Neuronal stem cell (in vitro differentiated cells): ENCODE results near the gene CFL2.

ENCODE experiments used
- DNase-seq: peaks from one replicate; pipeline ENCODE4 v3.0.0-alpha.2; 2013; ENCODE audit warnings: low spot score
- H2AFZ ChIP-seq: one replicate; pipeline ENCODE4 v1.6.1; 2013; ENCODE audit warnings: mild to moderate bottlenecking, low read length, inconsistent platforms
- H2AK5ac ChIP-seq: 2 replicates; pipeline ENCODE4 v1.6.1; 2013; ENCODE audit warnings: low read depth, mild to moderate bottlenecking, inconsistent platforms, low read length, moderate library complexity, mixed read lengths
- H2BK120ac ChIP-seq: 2 replicates; pipeline ENCODE4 v1.6.1; 2013; ENCODE audit warnings: low read depth, mild to moderate bottlenecking, inconsistent platforms, low read length, moderate library complexity, mixed read lengths
- H2BK12ac ChIP-seq: one replicate; pipeline ENCODE4 v1.6.1; 2013; ENCODE audit warnings: low read length, inconsistent platforms
- H2BK15ac ChIP-seq: 2 replicates; pipeline ENCODE4 v1.6.1; 2013; ENCODE audit warnings: mild to moderate bottlenecking, low read length, inconsistent platforms, mixed read lengths
- H2BK5ac ChIP-seq: one replicate; pipeline ENCODE4 v1.6.1; 2013; ENCODE audit warnings: inconsistent platforms, mild to moderate bottlenecking, low read length, moderate library complexity
- H3K14ac ChIP-seq: one replicate; pipeline ENCODE4 v1.6.1; 2013; ENCODE audit warnings: low read length, inconsistent platforms
- H3K18ac ChIP-seq: 2 replicates; pipeline ENCODE4 v1.6.1; 2013; ENCODE audit warnings: low read length, inconsistent platforms
- H3K23ac ChIP-seq: 2 replicates; pipeline ENCODE4 v1.6.1; 2013; ENCODE audit warnings: low read depth, mild to moderate bottlenecking, mixed read lengths, low read length, inconsistent platforms; ENCODE audit not compliant: poor library complexity
- H3K27ac ChIP-seq: replicated peaks from 3 replicates; pipeline ENCODE4 v1.5.1; 2013; ENCODE audit warnings: low read length, inconsistent platforms
- H3K27me3 ChIP-seq, 3 experiments: 2 replicates each; pipeline ENCODE4 v1.6.1; 2013; ENCODE audit warnings: low read length in 3 of 3, mild to moderate bottlenecking in 2 of 3, inconsistent platforms in 1 of 3, low read depth in 1 of 3, mixed read lengths in 1 of 3, moderate library complexity in 1 of 3; ENCODE audit not compliant: control insufficient read depth in 3 of 3, insufficient read depth in 3 of 3
- H3K36me3 ChIP-seq, 2 donors: replicated peaks in 1 of 2; 2 replicates each; pipeline ENCODE4 v1.6.1; 2013; ENCODE audit warnings: low read length in 2 of 2; ENCODE audit not compliant: control insufficient read depth in 2 of 2, insufficient read depth in 2 of 2
- H3K4ac ChIP-seq: 2 replicates; pipeline ENCODE4 v1.6.1; 2013; ENCODE audit warnings: inconsistent platforms, mild to moderate bottlenecking, low read length, moderate library complexity
- H3K4me1 ChIP-seq, 2 donors: 1 replicate in 1 of 2; 2 replicates in 1 of 2; pipeline ENCODE4 v1.6.1; 2013; ENCODE audit warnings: low read length in 2 of 2, low read depth in 1 of 2; ENCODE audit not compliant: control insufficient read depth in 2 of 2, insufficient read depth in 1 of 2
- H3K4me2 ChIP-seq: one replicate; pipeline ENCODE4 v1.6.1; 2013; ENCODE audit warnings: mild to moderate bottlenecking, low read length, inconsistent platforms; ENCODE audit not compliant: insufficient read depth, poor library complexity, severe bottlenecking
- H3K4me3 ChIP-seq, 2 donors: 2 replicates each; pipeline ENCODE4 v1.5.1; 2013; ENCODE audit warnings: low read length in 2 of 2, mild to moderate bottlenecking in 2 of 2, inconsistent platforms in 1 of 2, moderate library complexity in 1 of 2
- H3K79me1 ChIP-seq: one replicate; pipeline ENCODE4 v1.6.1; 2013; ENCODE audit warnings: low read depth, mild to moderate bottlenecking, inconsistent platforms, low read length, moderate library complexity
- H3K9ac ChIP-seq: one replicate; pipeline ENCODE4 v1.6.1; 2013; ENCODE audit warnings: mild to moderate bottlenecking, low read depth, low read length, inconsistent platforms; ENCODE audit not compliant: poor library complexity
- H3K9me3 ChIP-seq, 2 donors: replicated peaks in 1 of 2; 2 replicates each; pipeline versions ENCODE3 to v1.6.1; 2013; ENCODE audit warnings: low read length in 2 of 2, mild to moderate bottlenecking in 2 of 2, inconsistent platforms in 1 of 2, low read depth in 1 of 2, mixed read lengths in 1 of 2, moderate library complexity in 1 of 2; ENCODE audit not compliant: control insufficient read depth in 2 of 2, insufficient read depth in 1 of 2
- H4K8ac ChIP-seq: one replicate; pipeline ENCODE4 v1.6.1; 2013; ENCODE audit warnings: low read depth, mild to moderate bottlenecking, inconsistent platforms, low read length, moderate library complexity
- H4K91ac ChIP-seq: one replicate; pipeline ENCODE4 v1.6.1; 2013; ENCODE audit warnings: low read length, low read depth, mild to moderate bottlenecking, inconsistent platforms; ENCODE audit not compliant: poor library complexity
- WGBS, 2 donors: extraction: QIAGEN DNeasy Blood & Tissue Kit; methylation state at CpG; one replicate each; pipeline ENCODE4 v1.1.7; 2013; ENCODE audit warnings: missing lambda C conversion rate in 2 of 2, mixed read lengths in 1 of 2; ENCODE audit not compliant: insufficient read length in 2 of 2, insufficient replicate concordance in 1 of 2; ENCODE audit errors: extremely low coverage in 2 of 2; 5-methylcytosine and 5-hydroxymethylcytosine counted together

The CFL2 gene

GRCh38 chr14:34707722-34708121 is 6.7 kb downstream of the CFL2 start:
- H4K8ac ChIP-seq = no peak overlapping the region
- H3K4me3 ChIP-seq = no peak overlapping the region
- H2BK12ac ChIP-seq = no peak overlapping the region
- no peak overlapping the region for H3K14ac ChIP-seq
- no peak overlapping the region for H3K18ac ChIP-seq
- no peaks in the 10 kb centered on the region for H3K27me3 ChIP-seq
- H3K79me1 ChIP-seq = no peaks in the 10 kb centered on the region
- H2BK120ac ChIP-seq = no peak overlapping the region
- H2AFZ ChIP-seq = no peak overlapping the region
- WGBS, 2 donors = no CpG with 5 or more reads among the region's 3 CpGs
- no peak overlapping the region for H2BK5ac ChIP-seq
- DNase-seq = no peak
- H3K9me3 ChIP-seq = no peaks in the 10 kb centered on the region
- H3K4me2 ChIP-seq = no peak overlapping the region
- no peak overlapping the region for H3K27ac ChIP-seq
- H4K91ac ChIP-seq = no peak overlapping the region
- H2BK15ac ChIP-seq = no peak overlapping the region
- no peak overlapping the region for H3K23ac ChIP-seq
- H2AK5ac ChIP-seq = no peak overlapping the region
- H3K36me3 ChIP-seq = peaks cover 0 to 23% of the 10 kb centered on the region in 2 donors
- H3K9ac ChIP-seq = no peak overlapping the region
- H3K4me1 ChIP-seq = no peaks in the 10 kb centered on the region
- H3K4ac ChIP-seq = no peak overlapping the region

- DNase-seq = no peak
- Histone ChIP-seq H3K79me1 (no peaks in the 10 kb centered on the region), H4K91ac (no peak overlapping the region), H2BK15ac (no peak overlapping the region), H2BK12ac (no peak overlapping the region), H3K27me3 (no peaks in the 10 kb centered on the region), H3K36me3 (no peaks in the 10 kb centered on the region), H4K8ac (no peak overlapping the region), H3K4me2 (no peak overlapping the region), H3K4me3 (no peak overlapping the region), H2BK5ac (no peak overlapping the region), H2AFZ (no peak overlapping the region), H3K18ac (no peak overlapping the region), H2AK5ac (no peak overlapping the region), H3K14ac (no peak overlapping the region), H3K23ac (no peak overlapping the region), H3K4ac (no peak overlapping the region), H3K9ac (no peak overlapping the region), H3K9me3 (no peaks in the 10 kb centered on the region), H2BK120ac (no peak overlapping the region), H3K27ac (no peak overlapping the region), H3K4me1 (no peaks in the 10 kb centered on the region)
- WGBS, 2 donors = no CpG with 5 or more reads among the region's 3 CpGs
These were observed 12.6 kb downstream of the CFL2 start for GRCh38 chr14:34701808-34702207.

- no peak overlapping the region for H3K9ac ChIP-seq
- H3K9me3 ChIP-seq = no peaks in the 10 kb centered on the region
- no peak overlapping the region for H2AK5ac ChIP-seq
- no peak overlapping the region for H2BK15ac ChIP-seq
- H4K8ac ChIP-seq = no peak overlapping the region
- DNase-seq = no peak
- H3K36me3 ChIP-seq = no peaks in the 10 kb centered on the region
- H3K79me1 ChIP-seq = no peaks in the 10 kb centered on the region
- H3K4me1 ChIP-seq = no peaks in the 10 kb centered on the region
- H2BK12ac ChIP-seq = no peak overlapping the region
- no peak overlapping the region for H2BK5ac ChIP-seq
- H3K27ac ChIP-seq = no peak overlapping the region
- WGBS, 2 donors = no CpG with 5 or more reads among the region's 1 CpG
- no peak overlapping the region for H3K4ac ChIP-seq
- H3K14ac ChIP-seq = no peak overlapping the region
- no peak overlapping the region for H3K4me3 ChIP-seq
- no peak overlapping the region for H3K18ac ChIP-seq
- H3K23ac ChIP-seq = no peak overlapping the region
- no peak overlapping the region for H2AFZ ChIP-seq
- no peak overlapping the region for H2BK120ac ChIP-seq
- no peak overlapping the region for H4K91ac ChIP-seq
- no peaks in the 10 kb centered on the region for H3K27me3 ChIP-seq
- no peak overlapping the region for H3K4me2 ChIP-seq
These were observed 13.7 kb downstream of the CFL2 start for GRCh38 chr14:34700622-34701130.

GRCh38 chr14:34699873-34700621 is 14.3 kb downstream of the CFL2 start:
- Histone ChIP-seq H3K4ac (no peak overlapping the region), H3K27ac (no peak overlapping the region), H3K18ac (no peak overlapping the region), H3K27me3 (no peaks in the 10 kb centered on the region), H2AK5ac (no peak overlapping the region), H4K8ac (no peak overlapping the region), H3K4me3 (no peak overlapping the region), H2BK5ac (no peak overlapping the region), H2BK15ac (no peak overlapping the region), H3K23ac (no peak overlapping the region), H3K14ac (no peak overlapping the region), H2BK12ac (no peak overlapping the region), H3K9ac (no peak overlapping the region), H4K91ac (no peak overlapping the region), H2AFZ (no peak overlapping the region), H2BK120ac (no peak overlapping the region), H3K79me1 (no peaks in the 10 kb centered on the region), H3K9me3 (no peaks in the 10 kb centered on the region), H3K36me3 (no peaks in the 10 kb centered on the region), H3K4me2 (no peak overlapping the region), H3K4me1 (no peaks in the 10 kb centered on the region)
- no peak for DNase-seq
- no CpG with 5 or more reads among the region's 4 CpGs for WGBS, 2 donors
